Large intestine (tissue), 3 donors: Measurements from ENCODE around the gene NEK6. TPM values are rescaled to one million over a fixed set of nuclear protein-coding genes. Genes with fewer than 3 reads are reported as not detected.

Experiments
- DNase-seq, 2 donors: peaks; one replicate each; pipeline versions ENCODE4 v3.0.0 to v3.0.0-alpha.2; 2013
- H3K27ac ChIP-seq: one replicate; pipeline ENCODE4 v1.5.1; 2013; ENCODE audit warnings: low read length
- H3K27me3 ChIP-seq: 2 replicates; pipeline ENCODE4 v1.6.1; 2013; ENCODE audit warnings: low read length; ENCODE audit not compliant: control insufficient read depth, insufficient read depth
- H3K36me3 ChIP-seq: 2 replicates; pipeline ENCODE4 v1.6.1; 2013; ENCODE audit warnings: low read length; ENCODE audit not compliant: control insufficient read depth, insufficient read depth
- H3K4me1 ChIP-seq: one replicate; pipeline ENCODE4 v1.6.1; 2013; ENCODE audit warnings: low read length; ENCODE audit not compliant: control insufficient read depth, insufficient read depth
- H3K4me3 ChIP-seq: one replicate; pipeline ENCODE4 v1.5.1; 2013; ENCODE audit warnings: low read length
- H3K9me3 ChIP-seq: one replicate; pipeline ENCODE4 v1.6.1; 2013; ENCODE audit warnings: mild to moderate bottlenecking, low read depth, low read length, moderate library complexity; ENCODE audit not compliant: control insufficient read depth
- WGBS: methylation state at CpG from one replicate; pipeline ENCODE4 v1.1.5; 2013; ENCODE audit warnings: low lambda C conversion rate; ENCODE audit not compliant: insufficient coverage; 5-methylcytosine and 5-hydroxymethylcytosine counted together
- polyA plus RNA-seq: library from polyadenylated mRNA; unstranded; fragments of 120-200 nt; gene quantifications from one replicate; pipeline ENCODE4 v1.2.1, GENCODE V29; 2013

The NEK6 gene
- polyA plus RNA-seq, 1 donor, result 28.2 TPM

DNA sequence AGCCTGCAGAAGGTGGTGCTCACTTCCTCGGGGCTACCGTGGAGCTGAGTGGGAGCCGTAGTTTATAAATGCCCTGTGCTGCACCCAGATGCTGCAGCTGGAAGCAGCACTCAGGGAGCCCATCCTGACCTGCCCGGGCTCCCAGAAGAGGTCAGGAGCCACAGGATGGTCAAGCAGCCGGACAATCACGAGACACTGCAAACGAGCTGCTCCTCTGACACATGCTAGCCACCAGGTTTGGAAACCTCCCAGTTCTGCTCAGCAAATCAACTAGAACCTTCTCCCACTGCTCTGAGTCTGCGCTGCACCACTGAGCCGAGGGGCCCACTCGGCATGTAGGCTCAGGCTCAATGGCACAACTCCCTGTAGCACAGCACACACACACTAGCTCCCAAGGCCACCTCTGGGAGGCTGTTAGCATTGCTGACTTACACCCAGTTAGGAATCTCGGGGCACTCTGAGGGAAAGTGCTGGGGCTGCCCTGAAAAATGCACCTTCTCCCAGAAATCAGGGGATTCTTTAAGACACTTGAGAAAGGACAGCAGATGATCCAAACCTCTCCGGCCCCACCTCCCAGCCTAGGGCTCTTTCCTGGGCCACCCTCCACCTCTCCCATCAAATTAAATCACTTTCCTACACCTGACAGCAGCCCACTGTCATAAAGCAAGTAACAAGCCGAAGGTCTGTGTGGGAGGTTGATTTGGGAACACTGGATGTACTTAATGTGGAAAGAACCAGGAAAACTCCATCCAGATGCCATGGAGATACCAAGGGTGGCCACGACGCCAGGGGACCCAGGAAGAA lies 98.4 kb downstream of the NEK6 start:
- Histone ChIP-seq H3K27me3 (no peaks in the 10 kb centered on the region), H3K27ac (no peak overlapping the region), H3K9me3 (no peaks in the 10 kb centered on the region), H3K4me1 (no peaks in the 10 kb centered on the region), H3K4me3 (no peak overlapping the region), H3K36me3 (peaks cover 57% of the 10 kb centered on the region)
- no CpG with 5 or more reads among the region's 15 CpGs for WGBS
- DNase-seq, result no peak

DNA sequence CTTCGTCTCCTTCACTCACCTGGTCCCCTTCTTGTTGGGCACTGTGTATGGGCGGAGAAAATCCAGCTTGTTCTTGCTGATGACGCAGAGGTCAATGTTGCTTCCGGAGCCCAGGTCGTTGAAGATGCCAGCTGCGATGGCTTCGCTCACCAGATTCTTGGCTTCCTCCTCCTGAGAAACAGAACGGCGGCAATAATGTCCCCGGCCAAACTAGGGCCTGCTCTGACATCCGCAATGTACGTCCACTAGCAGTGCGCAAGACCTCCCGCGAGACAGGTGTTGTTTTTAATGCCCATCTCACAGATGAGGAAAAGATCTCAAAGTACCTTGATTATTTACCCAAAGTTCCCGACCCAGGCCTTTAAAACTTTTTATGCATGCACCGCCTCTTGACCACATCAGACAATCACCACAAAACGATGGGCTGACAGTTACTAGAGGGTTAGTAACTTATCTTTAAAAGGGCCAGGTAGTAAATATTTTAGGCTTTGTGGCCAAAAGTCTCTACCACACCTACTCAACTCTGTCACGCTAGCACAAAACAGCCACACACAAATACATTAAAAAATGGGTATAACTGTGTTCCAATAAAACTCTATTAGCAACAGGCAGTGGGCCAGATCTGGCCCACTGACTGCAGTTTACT lies 99.1 kb downstream of the NEK6 start:
- H3K9me3 ChIP-seq, result no peaks in the 10 kb centered on the region
- no peak overlapping the region for H3K27ac ChIP-seq
- no peak overlapping the region for H3K4me3 ChIP-seq
- H3K27me3 ChIP-seq, result no peaks in the 10 kb centered on the region
- H3K4me1 ChIP-seq, result no peaks in the 10 kb centered on the region
- DNase-seq, result no peak
- peaks cover 53% of the 10 kb centered on the region for H3K36me3 ChIP-seq
- WGBS, result 100% methylated on average over 1 of the region's 19 CpGs

GRCh38 chr9:124357721-124358361 lies 100.1 kb downstream of the NEK6 start:
- no peak for DNase-seq
- Histone ChIP-seq H3K27me3 (no peaks in the 10 kb centered on the region), H3K36me3 (peaks cover 43% of the 10 kb centered on the region), H3K4me1 (no peaks in the 10 kb centered on the region), H3K9me3 (no peaks in the 10 kb centered on the region), H3K27ac (no peak overlapping the region), H3K4me3 (no peak overlapping the region)
- WGBS, result no CpG with 5 or more reads among the region's 13 CpGs

DNA sequence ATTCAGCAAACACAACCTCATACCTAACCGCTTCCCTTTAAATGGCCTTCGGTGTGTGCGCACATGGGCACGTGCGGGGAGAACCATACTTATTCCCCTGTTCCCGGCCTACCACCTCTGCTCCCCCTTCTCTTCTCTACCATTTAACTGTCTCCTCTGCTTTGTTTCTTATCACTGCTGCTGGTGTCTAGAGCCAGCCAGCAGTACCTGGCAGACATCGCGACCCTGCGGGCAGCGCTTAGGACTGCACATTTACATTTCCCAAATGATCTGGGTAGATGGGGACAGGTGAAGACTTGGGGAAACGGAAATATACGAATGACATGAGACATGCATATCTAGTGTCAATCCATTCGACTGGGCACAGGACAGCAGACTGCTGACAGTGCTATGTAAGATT lies 100.9 kb downstream of the NEK6 start:
- no peaks in the 10 kb centered on the region for H3K9me3 ChIP-seq
- WGBS, result 92% methylated on average over 2 of the region's 13 CpGs
- no peaks in the 10 kb centered on the region for H3K4me1 ChIP-seq
- no peaks in the 10 kb centered on the region for H3K27me3 ChIP-seq
- H3K27ac ChIP-seq, result no peak overlapping the region
- no peak for DNase-seq
- peaks cover 39% of the 10 kb centered on the region for H3K36me3 ChIP-seq
- H3K4me3 ChIP-seq, result no peak overlapping the region

DNA sequence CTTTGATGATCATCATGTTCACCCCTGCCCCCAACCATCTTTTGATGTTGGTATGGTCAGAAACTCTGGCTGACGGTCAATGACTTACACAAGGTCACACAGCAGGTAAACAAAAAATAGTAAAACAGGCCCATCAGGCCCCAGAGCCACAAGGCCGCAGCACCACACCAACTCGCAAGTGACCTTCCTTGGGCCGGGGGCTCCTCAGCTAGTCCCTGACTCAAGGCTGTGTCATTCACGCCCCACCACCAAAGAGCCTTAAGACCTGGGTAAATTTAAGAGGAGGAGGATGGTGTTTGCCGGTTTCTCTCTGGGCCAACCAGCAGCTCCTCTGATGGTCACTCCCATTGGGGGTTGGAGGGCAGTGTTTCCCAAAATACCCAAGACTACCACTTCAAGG lies 101.7 kb downstream of the NEK6 start:
- no peak for DNase-seq
- no peaks in the 10 kb centered on the region for H3K9me3 ChIP-seq
- H3K27me3 ChIP-seq, result no peaks in the 10 kb centered on the region
- H3K36me3 ChIP-seq, result peaks cover 37% of the 10 kb centered on the region
- H3K27ac ChIP-seq, result no peak overlapping the region
- no peaks in the 10 kb centered on the region for H3K4me1 ChIP-seq
- no CpG with 5 or more reads among the region's 6 CpGs for WGBS
- H3K4me3 ChIP-seq, result no peak overlapping the region

DNA sequence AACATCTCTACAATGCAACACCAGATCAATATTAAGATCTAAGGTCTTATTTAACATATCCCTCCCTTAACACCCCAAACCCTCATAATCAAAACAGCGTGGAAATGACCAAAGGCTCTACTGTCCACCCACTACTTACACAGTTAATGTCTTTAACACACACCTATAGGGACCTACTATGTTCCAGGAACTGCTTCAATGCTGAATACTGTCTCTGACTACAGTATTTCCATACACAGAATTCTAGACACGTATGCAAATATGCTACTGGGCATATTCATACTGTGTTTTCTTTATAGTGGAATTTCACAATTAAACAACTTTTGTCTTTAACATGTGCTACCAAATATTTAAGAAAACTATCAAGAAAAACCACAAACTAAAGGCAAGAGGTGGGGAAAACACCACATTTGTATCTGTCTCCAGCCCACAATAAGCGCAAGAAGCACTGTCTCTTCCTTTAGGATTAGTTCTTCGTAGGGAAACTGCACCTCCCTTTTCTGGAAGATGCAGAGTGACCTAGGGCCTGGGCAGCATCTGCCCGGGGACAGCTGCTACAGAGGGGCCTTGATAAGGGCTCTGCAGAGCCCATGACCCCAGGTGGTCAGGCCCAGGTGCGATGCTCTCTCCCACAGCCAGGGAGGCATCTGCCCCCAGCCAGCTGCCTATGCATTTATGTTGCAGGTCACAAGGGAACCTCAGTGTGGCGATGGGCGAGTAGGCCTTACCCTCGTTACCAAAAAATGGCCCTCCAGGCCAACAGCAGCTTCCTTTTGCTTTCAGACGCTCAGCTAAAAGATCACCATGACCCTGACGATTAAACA lies 102.3 kb downstream of the NEK6 start:
- no peak for DNase-seq
- Histone ChIP-seq H3K36me3 (peaks cover 31% of the 10 kb centered on the region), H3K27ac (no peak overlapping the region), H3K4me1 (no peaks in the 10 kb centered on the region), H3K9me3 (no peaks in the 10 kb centered on the region), H3K4me3 (no peak overlapping the region), H3K27me3 (no peaks in the 10 kb centered on the region)
- no CpG with 5 or more reads among the region's 11 CpGs for whole genome bisulfite sequencing

DNA sequence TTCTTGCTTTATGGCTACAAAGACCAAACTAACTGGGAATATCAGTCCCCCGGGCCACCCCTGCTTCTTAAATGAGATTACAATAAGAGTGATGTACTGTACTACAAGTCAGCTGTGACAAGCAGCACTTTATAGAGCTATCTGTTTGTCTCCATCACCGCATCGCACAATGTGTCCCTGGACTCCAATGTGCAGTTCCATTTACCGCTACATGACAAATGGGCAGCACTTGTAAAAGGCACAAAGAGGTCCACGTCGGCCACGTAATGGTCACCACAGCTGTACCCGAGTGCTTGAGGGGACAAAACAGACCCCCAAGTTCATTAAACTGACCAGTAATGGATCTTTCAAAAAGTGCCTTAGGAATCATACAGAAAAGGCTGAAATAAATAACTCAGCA lies 103.4 kb downstream of the NEK6 start:
- no CpG with 5 or more reads among the region's 8 CpGs for WGBS
- no peak overlapping the region for H3K27ac ChIP-seq
- no peaks in the 10 kb centered on the region for H3K4me1 ChIP-seq
- H3K9me3 ChIP-seq, result no peaks in the 10 kb centered on the region
- H3K36me3 ChIP-seq, result peaks cover 21% of the 10 kb centered on the region
- H3K27me3 ChIP-seq, result no peaks in the 10 kb centered on the region
- DNase-seq, result no peak
- H3K4me3 ChIP-seq, result no peak overlapping the region

DNA sequence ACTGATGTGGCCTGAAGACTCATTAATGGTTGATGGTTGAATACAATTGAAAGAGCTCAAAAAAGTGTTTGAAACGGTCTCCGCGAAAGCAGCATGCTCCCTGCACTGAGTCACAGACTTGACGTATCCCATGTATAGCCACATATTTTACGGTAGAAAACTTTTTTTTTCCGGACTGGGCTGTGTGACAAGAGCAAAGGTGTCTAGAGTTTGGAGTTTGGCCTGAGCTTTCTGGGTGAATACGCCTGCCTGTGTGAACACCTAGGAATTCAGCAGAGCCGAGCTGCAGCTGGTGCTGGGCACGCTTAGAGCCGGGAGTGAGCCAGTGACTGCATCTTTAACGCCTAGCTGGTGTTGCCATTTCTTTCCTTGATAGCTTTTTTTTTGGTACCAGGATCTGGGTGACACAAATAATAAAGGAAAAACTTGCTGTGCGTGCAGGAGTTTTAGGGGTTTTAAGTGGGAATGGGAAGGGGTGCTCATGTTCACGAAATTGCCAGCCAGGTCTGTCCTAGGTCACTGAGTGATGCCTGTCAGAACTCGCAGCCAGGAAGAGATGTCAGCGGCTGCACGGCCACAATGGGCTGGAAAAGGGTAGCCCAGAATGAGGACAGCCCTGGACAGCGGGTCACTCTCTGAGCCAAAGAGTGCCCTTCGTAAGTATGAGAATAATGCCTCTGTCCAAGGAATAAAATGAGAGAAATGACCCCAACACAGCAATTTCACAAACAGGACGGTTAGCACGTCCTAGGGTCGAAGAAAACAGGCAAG lies 105.8 kb downstream of the NEK6 start:
- Histone ChIP-seq H3K9me3 (no peaks in the 10 kb centered on the region), H3K27me3 (no peaks in the 10 kb centered on the region), H3K27ac (no peak overlapping the region), H3K4me3 (no peak overlapping the region), H3K36me3 (peaks cover 18% of the 10 kb centered on the region), H3K4me1 (no peaks in the 10 kb centered on the region)
- WGBS, result no CpG with 5 or more reads among the region's 21 CpGs
- DNase-seq, result no peak

DNA sequence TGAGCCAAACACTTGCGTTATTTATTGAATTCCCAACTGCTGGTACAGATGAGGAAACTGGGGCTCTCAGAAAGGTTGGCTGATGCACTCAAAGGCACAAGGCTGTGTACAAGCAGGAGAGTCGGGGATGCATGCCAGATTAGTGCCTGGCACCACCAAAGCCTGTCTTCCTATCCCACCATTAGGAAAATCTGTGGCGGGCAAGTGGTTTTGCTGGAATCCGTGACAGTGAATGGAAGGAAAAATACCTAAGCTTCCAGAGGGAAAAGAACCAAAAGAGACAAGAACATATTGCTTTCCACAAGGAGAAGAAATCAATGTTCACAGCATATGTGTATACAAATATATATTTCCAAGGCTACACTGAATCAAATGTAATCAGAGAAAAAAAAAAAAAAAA lies 106.4 kb downstream of the NEK6 start:
- no CpG with 5 or more reads among the region's 4 CpGs for WGBS
- no peaks in the 10 kb centered on the region for H3K27me3 ChIP-seq
- DNase-seq, result no peak
- peaks cover 18% of the 10 kb centered on the region for H3K36me3 ChIP-seq
- H3K9me3 ChIP-seq, result no peaks in the 10 kb centered on the region
- no peaks in the 10 kb centered on the region for H3K4me1 ChIP-seq
- H3K4me3 ChIP-seq, result no peak overlapping the region
- no peak overlapping the region for H3K27ac ChIP-seq
